Measurements from ENCODE around the gene ANXA2R. TPM values are rescaled to one million over a fixed set of nuclear protein-coding genes. Genes with fewer than 3 reads are reported as not detected.

ANXA2R gene
- total and polyA plus RNA-seq, 2 of the 13 experiments (the other 11 are each of a cell fraction or from before 2014, with no cell fraction given): 0.95 to 1.3 TPM

GRCh38 chr5:43036856-43037635 lies 3.1 kb downstream of the ANXA2R start:
- H3K36me3 ChIP-seq (replicated peaks in 1 of 2; ENCODE audit: control insufficient read depth in 1 of 2, insufficient read depth in 2 of 2, low read length in 2 of 2): no peaks in the 10 kb centered on the region
- H3K9me3 ChIP-seq (ENCODE audit: low read length): no peaks in the 10 kb centered on the region
- ChIA-PET POLR2A (no interaction called here), CTCF (ENCODE audit: low intra/inter-chr PET ratio, low total read pairs) (no interaction called here)
- BruUV-seq (replicated peaks): no TSS peak
- 94% methylated on average over 36 of the region's 36 CpGs for WGBS (ENCODE audit: low lambda C conversion rate)
- FAIRE-seq: no peak
- no peak overlapping the region for H3K9ac ChIP-seq (ENCODE audit: insufficient read depth, low read depth, low read length)
- no peaks in the 10 kb centered on the region for H4K20me1 ChIP-seq (ENCODE audit: insufficient read depth, low read length)
- H3K27me3 ChIP-seq (ENCODE audit: control insufficient read depth in 1 of 2, insufficient read depth in 2 of 2, low read length in 2 of 2): no peaks in the 10 kb centered on the region; a peak in 1 of 5 replicates
- no peak overlapping the region for H3K4me3 ChIP-seq (replicated peaks in 1 of 3; ENCODE audit: insufficient read depth in 1 of 3, low read depth in 2 of 3, low read length in 3 of 3)
- in situ Hi-C loops (cut with HindIII; ENCODE audit: extremely low pct_ligation_motif_present, low pct_unique_long_range_greater_than_20kb) (no loop called here), intact Hi-C loops (cut with micrococcal nuclease; ENCODE audit: unreplicated experiment) (no loop called here)
- H3K27ac ChIP-seq (ENCODE audit: extremely low read length, insufficient read depth, low read length): no peak overlapping the region
- H2AFZ ChIP-seq (ENCODE audit: low read length): no peak overlapping the region
- H3K79me2 ChIP-seq (ENCODE audit: insufficient read depth, low read length): no peaks in the 10 kb centered on the region
- H3K4me1 ChIP-seq (ENCODE audit: insufficient read depth, low read length): peaks cover 21% of the 10 kb centered on the region
- TF ChIP-seq, protein P1, sequence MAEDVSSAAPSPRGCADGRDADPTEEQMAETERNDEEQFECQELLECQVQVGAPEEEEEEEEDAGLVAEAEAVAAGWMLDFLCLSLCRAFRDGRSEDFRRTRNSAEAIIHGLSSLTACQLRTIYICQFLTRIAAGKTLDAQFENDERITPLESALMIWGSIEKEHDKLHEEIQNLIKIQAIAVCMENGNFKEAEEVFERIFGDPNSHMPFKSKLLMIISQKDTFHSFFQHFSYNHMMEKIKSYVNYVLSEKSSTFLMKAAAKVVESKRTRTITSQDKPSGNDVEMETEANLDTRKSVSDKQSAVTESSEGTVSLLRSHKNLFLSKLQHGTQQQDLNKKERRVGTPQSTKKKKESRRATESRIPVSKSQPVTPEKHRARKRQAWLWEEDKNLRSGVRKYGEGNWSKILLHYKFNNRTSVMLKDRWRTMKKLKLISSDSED (CRISPR knock-in tag; IDR thresholded peaks at IDR 0.05): no peak
- TF ChIP-seq ERF (CRISPR knock-in tag; IDR thresholded peaks at IDR 0.05) (no peak), RNF2 (conservative IDR thresholded peaks at IDR 0.05; ENCODE audit: low read depth) (no peak), ZFP36 (IDR thresholded peaks at IDR 0.05; ENCODE audit: borderline replicate concordance, low read depth, low read length, partially characterized antibody) (no peak), PBX2 (CRISPR knock-in tag; IDR thresholded peaks at IDR 0.05) (no peak), ZNF556 (CRISPR knock-in tag; IDR thresholded peaks at IDR 0.05; ENCODE audit: borderline replicate concordance) (no peak)
- ATAC-seq: no peak
- no peak overlapping the region for H3K4me2 ChIP-seq (ENCODE audit: low read depth, low read length)
- DNase-seq (ENCODE audit: low spot score): no peak
